ENCODE measurements around the gene KIRREL3.

DNA sequence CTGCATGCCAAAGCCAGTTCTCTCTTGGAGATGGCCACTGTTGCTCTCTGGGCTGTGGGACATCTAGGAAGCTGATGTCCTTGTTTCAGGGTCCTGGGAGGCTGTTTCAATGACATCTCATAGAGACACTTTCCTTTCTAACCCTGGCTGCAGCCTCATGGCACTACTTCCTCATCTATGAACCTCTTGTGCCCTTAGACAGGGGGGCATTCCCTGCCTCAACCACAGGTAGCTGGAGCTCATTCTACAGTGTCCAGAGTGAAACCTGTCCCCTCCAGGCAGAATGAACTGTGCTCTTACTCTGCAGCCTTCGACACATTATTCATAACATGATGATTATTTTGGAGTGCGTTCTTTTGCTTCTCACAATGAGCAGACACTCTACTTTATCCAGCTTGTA is 335.9 kb downstream of the KIRREL3 start:
- TF ChIP-seq EZH2 (IDR thresholded peaks at IDR 0.05; ENCODE audit: insufficient read depth, poor library complexity, severe bottlenecking): no peak
- no peak for TF ChIP-seq EZH2phosphoT487 (IDR thresholded peaks at IDR 0.05; ENCODE audit: insufficient read depth, low read depth)
